ENCODE data around the gene DENND1A. TPM values are rescaled to one million over a fixed set of nuclear protein-coding genes. Genes with fewer than 3 reads are reported as not detected.

Gene DENND1A
- total RNA-seq, 2 donors from 2014 or later, result 18.9 to 26.8 TPM

GRCh38 chr9:123753669-123754258 is 176.2 kb downstream of the DENND1A start:
- no peak for DNase-seq (ENCODE audit: low spot score)
- no peaks in the 10 kb centered on the region for H3K27me3 ChIP-seq (replicated peaks; ENCODE audit: insufficient read depth)
- no peak overlapping the region for H3K27ac ChIP-seq
- TF ChIP-seq POLR2AphosphoS5 (IDR thresholded peaks at IDR 0.05) (no peak), CTCF (IDR thresholded peaks at IDR 0.05) (no peak), POLR2A (IDR thresholded peaks at IDR 0.05) (no peak)
- no peak overlapping the region for H3K4me3 ChIP-seq
- no peaks in the 10 kb centered on the region for H3K36me3 ChIP-seq
- WGBS, result 98% methylated on average over 2 of the region's 2 CpGs
- H3K4me1 ChIP-seq (replicated peaks), result no peaks in the 10 kb centered on the region
- intact Hi-C loops (cut with DNase I), result no loop called here
- no peaks in the 10 kb centered on the region for H3K9me3 ChIP-seq

GRCh38 chr9:123753016-123753415 is 176.9 kb downstream of the DENND1A start:
- no peaks in the 10 kb centered on the region for H3K4me1 ChIP-seq (replicated peaks)
- WGBS, result 15% methylated on average over 1 of the region's 1 CpG
- H3K4me3 ChIP-seq, result no peak overlapping the region
- DNase-seq (ENCODE audit: low spot score), result no peak
- intact Hi-C loops (cut with DNase I), result no loop called here
- no peaks in the 10 kb centered on the region for H3K36me3 ChIP-seq
- H3K27ac ChIP-seq, result no peak overlapping the region
- no peaks in the 10 kb centered on the region for H3K27me3 ChIP-seq (replicated peaks; ENCODE audit: insufficient read depth)
- H3K9me3 ChIP-seq, result no peaks in the 10 kb centered on the region
- no peak for TF ChIP-seq POLR2AphosphoS5 (IDR thresholded peaks at IDR 0.05)
- no peak for TF ChIP-seq POLR2A (IDR thresholded peaks at IDR 0.05)
- no peak for TF ChIP-seq CTCF (IDR thresholded peaks at IDR 0.05)

GRCh38 chr9:123749580-123750202 is 180.2 kb downstream of the DENND1A start:
- H3K27ac ChIP-seq, result no peak overlapping the region
- H3K9me3 ChIP-seq, result no peaks in the 10 kb centered on the region
- H3K4me3 ChIP-seq, result no peak overlapping the region
- H3K36me3 ChIP-seq, result no peaks in the 10 kb centered on the region
- no peak for DNase-seq (ENCODE audit: low spot score)
- intact Hi-C loops (cut with DNase I), result no loop called here
- WGBS, result 85% methylated on average over 4 of the region's 4 CpGs
- TF ChIP-seq CTCF (IDR thresholded peaks at IDR 0.05), result no peak
- TF ChIP-seq POLR2AphosphoS5 (IDR thresholded peaks at IDR 0.05), result no peak
- TF ChIP-seq POLR2A (IDR thresholded peaks at IDR 0.05), result no peak
- H3K27me3 ChIP-seq (replicated peaks; ENCODE audit: insufficient read depth), result no peaks in the 10 kb centered on the region
- no peaks in the 10 kb centered on the region for H3K4me1 ChIP-seq (replicated peaks)

GRCh38 chr9:123746765-123747164 is 183.2 kb downstream of the DENND1A start:
- TF ChIP-seq CTCF (IDR thresholded peaks at IDR 0.05) (no peak), POLR2AphosphoS5 (IDR thresholded peaks at IDR 0.05) (no peak), POLR2A (IDR thresholded peaks at IDR 0.05) (no peak)
- no peak overlapping the region for H3K4me3 ChIP-seq
- H3K4me1 ChIP-seq (replicated peaks), result no peaks in the 10 kb centered on the region
- DNase-seq (ENCODE audit: low spot score), result no peak
- H3K36me3 ChIP-seq, result no peaks in the 10 kb centered on the region
- no peaks in the 10 kb centered on the region for H3K27me3 ChIP-seq (replicated peaks; ENCODE audit: insufficient read depth)
- intact Hi-C loops (cut with DNase I), result no loop called here
- no peaks in the 10 kb centered on the region for H3K9me3 ChIP-seq
- WGBS, result 100% methylated on average over 1 of the region's 1 CpG
- no peak overlapping the region for H3K27ac ChIP-seq

- intact Hi-C loops (cut with DNase I), result no loop called here
- no peak for DNase-seq (ENCODE audit: low spot score)
- H3K36me3 ChIP-seq, result no peaks in the 10 kb centered on the region
- H3K4me3 ChIP-seq, result no peak overlapping the region
- no peaks in the 10 kb centered on the region for H3K9me3 ChIP-seq
- no peak overlapping the region for H3K27ac ChIP-seq
- H3K4me1 ChIP-seq (replicated peaks), result no peaks in the 10 kb centered on the region
- no peaks in the 10 kb centered on the region for H3K27me3 ChIP-seq (replicated peaks; ENCODE audit: insufficient read depth)
- TF ChIP-seq CTCF (IDR thresholded peaks at IDR 0.05) (no peak), POLR2AphosphoS5 (IDR thresholded peaks at IDR 0.05) (no peak), POLR2A (IDR thresholded peaks at IDR 0.05) (no peak)
- WGBS, result 95% methylated on average over 1 of the region's 1 CpG
These were observed 184.0 kb downstream of the DENND1A start for GRCh38 chr9:123745933-123746332.
